ENCODE data around the gene C6orf58.

The C6orf58 gene

DNA sequence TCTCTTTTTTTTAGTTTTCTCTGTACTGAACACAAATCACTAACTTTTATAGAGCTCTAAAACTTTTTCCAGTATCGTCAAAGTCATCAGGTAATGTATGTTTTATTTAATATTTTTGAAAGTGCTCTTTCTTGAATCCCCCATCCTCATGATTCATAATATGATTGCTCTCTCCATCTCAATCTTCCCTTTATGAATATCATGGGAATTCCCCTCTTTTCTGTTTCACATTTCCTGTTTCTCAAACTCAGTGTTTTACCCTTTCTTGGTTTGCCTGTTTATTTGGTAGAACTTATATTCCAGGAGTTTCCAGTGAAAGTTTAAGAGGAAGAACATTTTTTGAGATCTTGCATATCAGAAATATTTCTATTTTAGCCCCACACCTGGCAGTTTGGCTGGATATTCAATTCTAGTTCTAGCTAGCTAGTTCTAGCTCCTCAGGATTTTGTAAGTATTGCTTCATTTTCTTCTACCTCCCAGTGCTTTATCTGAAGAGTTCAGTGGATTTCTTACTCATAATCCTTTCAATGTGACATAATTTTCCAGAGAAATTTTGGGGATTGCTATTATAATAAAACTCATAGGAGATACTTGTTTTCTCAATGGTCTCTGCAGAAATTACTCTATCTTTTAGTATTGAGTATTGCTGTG lies 6.1 kb upstream of the C6orf58 start:
- TF ChIP-seq RARB (CRISPR knock-in tag; IDR thresholded peaks at IDR 0.05): no peak
- TF ChIP-seq SNAI2 (CRISPR knock-in tag; IDR thresholded peaks at IDR 0.05): no peak
- no peak for TF ChIP-seq ZNF8 (CRISPR knock-in tag; IDR thresholded peaks at IDR 0.05)
- ATAC-seq: no peak

DNA sequence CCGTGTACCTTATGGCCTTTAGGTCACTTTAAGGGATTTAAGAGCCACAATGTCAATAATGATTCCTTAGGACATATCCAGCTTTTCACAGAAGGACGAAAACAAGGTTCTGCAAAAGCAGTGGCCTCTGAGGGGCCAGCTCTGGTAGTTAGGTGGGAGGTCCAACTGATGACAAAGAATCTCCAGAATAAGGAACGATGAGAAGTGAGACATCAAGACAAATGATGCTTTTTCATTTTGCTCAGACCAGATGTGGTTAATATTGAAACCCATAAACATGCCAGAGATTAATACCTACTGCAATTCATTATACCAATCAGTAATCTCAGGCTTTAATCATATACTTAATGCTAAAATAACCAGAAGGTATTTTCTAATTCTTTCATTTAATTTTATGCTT lies 1.9 kb downstream of the C6orf58 start:
- ATAC-seq: no peak
- TF ChIP-seq ZC3H10 (CRISPR knock-in tag; IDR thresholded peaks at IDR 0.05) (no peak), ISL1 (CRISPR knock-in tag; IDR thresholded peaks at IDR 0.05) (no peak), CSDC2 (CRISPR knock-in tag; IDR thresholded peaks at IDR 0.05) (no peak), PPARA (CRISPR knock-in tag; IDR thresholded peaks at IDR 0.05; ENCODE audit: borderline replicate concordance) (no peak), ZFP30 (CRISPR knock-in tag; IDR thresholded peaks at IDR 0.05) (no peak), ZNF565 (CRISPR knock-in tag; conservative IDR thresholded peaks at IDR 0.05; ENCODE audit: low read depth) (no peak), OSR1 (CRISPR knock-in tag; IDR thresholded peaks at IDR 0.05) (no peak)
- TF ChIP-seq, protein P1, sequence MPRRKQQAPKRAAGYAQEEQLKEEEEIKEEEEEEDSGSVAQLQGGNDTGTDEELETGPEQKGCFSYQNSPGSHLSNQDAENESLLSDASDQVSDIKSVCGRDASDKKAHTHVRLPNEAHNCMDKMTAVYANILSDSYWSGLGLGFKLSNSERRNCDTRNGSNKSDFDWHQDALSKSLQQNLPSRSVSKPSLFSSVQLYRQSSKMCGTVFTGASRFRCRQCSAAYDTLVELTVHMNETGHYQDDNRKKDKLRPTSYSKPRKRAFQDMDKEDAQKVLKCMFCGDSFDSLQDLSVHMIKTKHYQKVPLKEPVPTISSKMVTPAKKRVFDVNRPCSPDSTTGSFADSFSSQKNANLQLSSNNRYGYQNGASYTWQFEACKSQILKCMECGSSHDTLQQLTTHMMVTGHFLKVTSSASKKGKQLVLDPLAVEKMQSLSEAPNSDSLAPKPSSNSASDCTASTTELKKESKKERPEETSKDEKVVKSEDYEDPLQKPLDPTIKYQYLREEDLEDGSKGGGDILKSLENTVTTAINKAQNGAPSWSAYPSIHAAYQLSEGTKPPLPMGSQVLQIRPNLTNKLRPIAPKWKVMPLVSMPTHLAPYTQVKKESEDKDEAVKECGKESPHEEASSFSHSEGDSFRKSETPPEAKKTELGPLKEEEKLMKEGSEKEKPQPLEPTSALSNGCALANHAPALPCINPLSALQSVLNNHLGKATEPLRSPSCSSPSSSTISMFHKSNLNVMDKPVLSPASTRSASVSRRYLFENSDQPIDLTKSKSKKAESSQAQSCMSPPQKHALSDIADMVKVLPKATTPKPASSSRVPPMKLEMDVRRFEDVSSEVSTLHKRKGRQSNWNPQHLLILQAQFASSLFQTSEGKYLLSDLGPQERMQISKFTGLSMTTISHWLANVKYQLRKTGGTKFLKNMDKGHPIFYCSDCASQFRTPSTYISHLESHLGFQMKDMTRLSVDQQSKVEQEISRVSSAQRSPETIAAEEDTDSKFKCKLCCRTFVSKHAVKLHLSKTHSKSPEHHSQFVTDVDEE (CRISPR knock-in tag; IDR thresholded peaks at IDR 0.05): no peak
- TF ChIP-seq, protein P2, sequence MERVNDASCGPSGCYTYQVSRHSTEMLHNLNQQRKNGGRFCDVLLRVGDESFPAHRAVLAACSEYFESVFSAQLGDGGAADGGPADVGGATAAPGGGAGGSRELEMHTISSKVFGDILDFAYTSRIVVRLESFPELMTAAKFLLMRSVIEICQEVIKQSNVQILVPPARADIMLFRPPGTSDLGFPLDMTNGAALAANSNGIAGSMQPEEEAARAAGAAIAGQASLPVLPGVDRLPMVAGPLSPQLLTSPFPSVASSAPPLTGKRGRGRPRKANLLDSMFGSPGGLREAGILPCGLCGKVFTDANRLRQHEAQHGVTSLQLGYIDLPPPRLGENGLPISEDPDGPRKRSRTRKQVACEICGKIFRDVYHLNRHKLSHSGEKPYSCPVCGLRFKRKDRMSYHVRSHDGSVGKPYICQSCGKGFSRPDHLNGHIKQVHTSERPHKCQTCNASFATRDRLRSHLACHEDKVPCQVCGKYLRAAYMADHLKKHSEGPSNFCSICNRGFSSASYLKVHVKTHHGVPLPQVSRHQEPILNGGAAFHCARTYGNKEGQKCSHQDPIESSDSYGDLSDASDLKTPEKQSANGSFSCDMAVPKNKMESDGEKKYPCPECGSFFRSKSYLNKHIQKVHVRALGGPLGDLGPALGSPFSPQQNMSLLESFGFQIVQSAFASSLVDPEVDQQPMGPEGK (CRISPR knock-in tag; IDR thresholded peaks at IDR 0.05; ENCODE audit: borderline replicate concordance): no peak

DNA sequence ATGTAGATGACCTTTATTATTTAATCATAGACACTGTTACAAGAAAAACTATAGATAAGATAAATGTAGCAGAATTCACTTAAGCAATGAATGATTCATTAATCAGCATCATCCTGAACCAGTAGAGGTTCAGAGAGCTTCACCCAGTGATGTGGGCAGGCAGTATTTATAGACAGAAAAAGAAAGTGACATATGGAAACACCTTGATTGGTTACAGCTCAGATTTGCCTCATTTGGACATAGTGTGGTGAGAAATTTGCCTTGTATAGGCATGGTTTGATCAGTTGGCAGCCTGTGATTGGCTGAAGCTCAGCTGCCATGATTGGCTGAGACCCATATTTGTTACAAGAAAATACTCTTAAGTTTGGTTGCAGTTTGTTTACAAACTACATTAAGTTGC lies 4.6 kb downstream of the C6orf58 start:
- TF ChIP-seq, protein P3, sequence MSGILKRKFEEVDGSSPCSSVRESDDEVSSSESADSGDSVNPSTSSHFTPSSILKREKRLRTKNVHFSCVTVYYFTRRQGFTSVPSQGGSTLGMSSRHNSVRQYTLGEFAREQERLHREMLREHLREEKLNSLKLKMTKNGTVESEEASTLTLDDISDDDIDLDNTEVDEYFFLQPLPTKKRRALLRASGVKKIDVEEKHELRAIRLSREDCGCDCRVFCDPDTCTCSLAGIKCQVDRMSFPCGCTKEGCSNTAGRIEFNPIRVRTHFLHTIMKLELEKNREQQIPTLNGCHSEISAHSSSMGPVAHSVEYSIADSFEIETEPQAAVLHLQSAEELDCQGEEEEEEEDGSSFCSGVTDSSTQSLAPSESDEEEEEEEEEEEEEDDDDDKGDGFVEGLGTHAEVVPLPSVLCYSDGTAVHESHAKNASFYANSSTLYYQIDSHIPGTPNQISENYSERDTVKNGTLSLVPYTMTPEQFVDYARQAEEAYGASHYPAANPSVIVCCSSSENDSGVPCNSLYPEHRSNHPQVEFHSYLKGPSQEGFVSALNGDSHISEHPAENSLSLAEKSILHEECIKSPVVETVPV (CRISPR knock-in tag; IDR thresholded peaks at IDR 0.05): no peak
- TF ChIP-seq SNAI2 (CRISPR knock-in tag; IDR thresholded peaks at IDR 0.05) (no peak), ISL1 (CRISPR knock-in tag; IDR thresholded peaks at IDR 0.05) (no peak), TOX (CRISPR knock-in tag; IDR thresholded peaks at IDR 0.05; ENCODE audit: borderline replicate concordance) (no peak), ZNF565 (CRISPR knock-in tag; conservative IDR thresholded peaks at IDR 0.05; ENCODE audit: low read depth) (no peak), ZFP3 (CRISPR knock-in tag; IDR thresholded peaks at IDR 0.05) (no peak), BACH2 (CRISPR knock-in tag; IDR thresholded peaks at IDR 0.05; ENCODE audit: borderline replicate concordance) (no peak), CSDC2 (CRISPR knock-in tag; IDR thresholded peaks at IDR 0.05) (no peak), PPARA (CRISPR knock-in tag; IDR thresholded peaks at IDR 0.05; ENCODE audit: borderline replicate concordance) (no peak), ZNF8 (CRISPR knock-in tag; IDR thresholded peaks at IDR 0.05) (no peak), RARB (CRISPR knock-in tag; IDR thresholded peaks at IDR 0.05) (no peak)
- TF ChIP-seq, protein P2 (CRISPR knock-in tag; IDR thresholded peaks at IDR 0.05; ENCODE audit: borderline replicate concordance): no peak
- TF ChIP-seq, protein P4, sequence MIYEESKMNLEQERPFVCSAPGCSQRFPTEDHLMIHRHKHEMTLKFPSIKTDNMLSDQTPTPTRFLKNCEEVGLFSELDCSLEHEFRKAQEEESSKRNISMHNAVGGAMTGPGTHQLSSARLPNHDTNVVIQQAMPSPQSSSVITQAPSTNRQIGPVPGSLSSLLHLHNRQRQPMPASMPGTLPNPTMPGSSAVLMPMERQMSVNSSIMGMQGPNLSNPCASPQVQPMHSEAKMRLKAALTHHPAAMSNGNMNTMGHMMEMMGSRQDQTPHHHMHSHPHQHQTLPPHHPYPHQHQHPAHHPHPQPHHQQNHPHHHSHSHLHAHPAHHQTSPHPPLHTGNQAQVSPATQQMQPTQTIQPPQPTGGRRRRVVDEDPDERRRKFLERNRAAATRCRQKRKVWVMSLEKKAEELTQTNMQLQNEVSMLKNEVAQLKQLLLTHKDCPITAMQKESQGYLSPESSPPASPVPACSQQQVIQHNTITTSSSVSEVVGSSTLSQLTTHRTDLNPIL (CRISPR knock-in tag; IDR thresholded peaks at IDR 0.05; ENCODE audit: low read depth): no peak
- no peak for ATAC-seq
